HG02884 (cell line): Measurements from ENCODE around the gene UPF2.

Source experiments
- ATAC-seq: cut with Tn5 transposase; IDR thresholded peaks from one replicate; pipeline ENCODE4 v1.9.1; 2021; ENCODE audit warnings: mild to moderate bottlenecking, moderate library complexity; ENCODE audit not compliant: unreplicated experiment

The UPF2 gene

GRCh38 chr10:11871466-11871865 lies 171.1 kb downstream of the UPF2 start:
- no peak for ATAC-seq

GRCh38 chr10:11870900-11871400 lies 171.7 kb downstream of the UPF2 start:
- no peak for ATAC-seq

GRCh38 chr10:11870461-11870780 lies 172.2 kb downstream of the UPF2 start:
- ATAC-seq, result no peak
